Panc1 (cell line): ENCODE measurements around the gene PDE10A. TPM values are rescaled to one million over a fixed set of nuclear protein-coding genes. Genes with fewer than 3 reads are reported as not detected.

Experiments used
- ATAC-seq: fragments of 200-7000 bp; cut with Tn5 transposase; 2 replicates; pipeline ENCODE4 v1.9.1; 2020; ENCODE audit warnings: mild to moderate bottlenecking, moderate library complexity
- BruUV-seq: library from RNA; stranded (reverse); fragments of 400-500 nt; replicated peaks from 2 replicates; lab custom pipeline; 2021; lab: Mats Ljungman, UMichigan
- CTCF ChIA-PET: fragments of 300-600 bp; sonication (Branson Sonifier 250); formaldehyde crosslinking; loops from one replicate; lab custom pipeline; 2022; ENCODE audit warnings: antibody characterized with exemption; lab: Charles Lee
- POLR2A ChIA-PET: fragments of 300-600 bp; sonication (Branson Sonifier 250); formaldehyde crosslinking; loops from one replicate; lab custom pipeline; 2022; ENCODE audit warnings: antibody characterized with exemption; lab: Charles Lee
- DNase-seq: peaks from one replicate; pipeline ENCODE4 v3.0.0-alpha.2; 2010; ENCODE audit warnings: low read depth, low spot score
- H3K27ac ChIP-seq: 2 replicates; pipeline ENCODE4 v1.5.1; 2011; ENCODE audit warnings: mild to moderate bottlenecking, low read length, inconsistent platforms
- H3K27me3 ChIP-seq: fragments of 200-500 bp; sonication (Bioruptor generic); 2 replicates; pipeline ENCODE4 v1.6.0; 2014; ENCODE audit warnings: low read length, inconsistent platforms; ENCODE audit not compliant: control insufficient read depth, insufficient read depth
- H3K36me3 ChIP-seq: fragments of 200-500 bp; sonication (Bioruptor generic); 2 replicates; pipeline ENCODE4 v1.5.1; 2014; ENCODE audit warnings: inconsistent platforms, mild to moderate bottlenecking, low read length, moderate library complexity; ENCODE audit not compliant: control insufficient read depth, insufficient read depth
- H3K4me1 ChIP-seq: 2 replicates; pipeline ENCODE4 v1.5.1; 2011; ENCODE audit warnings: inconsistent platforms, mild to moderate bottlenecking, low read length, moderate library complexity; ENCODE audit not compliant: control insufficient read depth, insufficient read depth
- H3K4me3 ChIP-seq, 2 experiments: 2 replicates each; pipeline ENCODE4 v1.5.1; 2011 to 2012; ENCODE audit warnings: low read depth in 2 of 2, low read length in 2 of 2, mild to moderate bottlenecking in 2 of 2, inconsistent platforms in 1 of 2, moderate library complexity in 1 of 2
- H3K9me3 ChIP-seq: fragments of 200-500 bp; sonication (Bioruptor generic); 2 replicates; pipeline ENCODE4 v1.5.1; 2014; ENCODE audit warnings: low read depth, mild to moderate bottlenecking, inconsistent platforms, low read length, moderate library complexity; ENCODE audit not compliant: control insufficient read depth, insufficient read depth
- POLR2AphosphoS5 ChIP-seq: IDR thresholded peaks from 2 replicates; pipeline ENCODE4 v1.6.1; 2012; ENCODE audit warnings: mild to moderate bottlenecking, low read depth, low read length, moderate library complexity
- SIN3A ChIP-seq: IDR thresholded peaks from 2 replicates; pipeline ENCODE4 v1.6.1; 2012; ENCODE audit warnings: low read depth, mild to moderate bottlenecking, low read length, moderate library complexity, borderline replicate concordance; ENCODE audit not compliant: insufficient read depth
- TCF7L2 ChIP-seq: IDR thresholded peaks from 2 replicates; pipeline ENCODE4 v1.6.1; 2011; ENCODE audit warnings: mild to moderate bottlenecking, low read depth, low read length, inconsistent platforms
- in situ Hi-C: cut with HindIII; loops from 2 replicates; pipeline ENCODE4 v1.10.0; 2016; ENCODE audit warnings: low sequenced_read_pairs, low pct_unique_long_range_greater_than_20kb
- intact Hi-C: fragments of 100-400 bp; cut with micrococcal nuclease; formaldehyde crosslinking; loops from one replicate; pipeline ENCODE4 v1.10.0; 2022; ENCODE audit not compliant: unreplicated experiment
- total RNA-seq: library from RNA; stranded (reverse); gene quantifications from one replicate; pipeline ENCODE4 v1.2.1, GENCODE V29; 2021; ENCODE audit not compliant: unreplicated experiment
- TF ChIP-seq, protein P1 (sequence below), 2 experiments: IDR thresholded peaks; 2 replicates each; pipeline ENCODE4 v1.6.1; 2011 to 2012; ENCODE audit warnings: low read depth in 2 of 2, control low read depth in 1 of 2, low read length in 1 of 2, mild to moderate bottlenecking in 1 of 2, moderate library complexity in 1 of 2; ENCODE audit not compliant: insufficient read depth in 1 of 2
- TF ChIP-seq, protein P2 (sequence below): fragments of 450-650 bp; IDR thresholded peaks from 2 replicates; pipeline ENCODE4 v1.5.1; 2017; ENCODE audit warnings: mild to moderate bottlenecking

The PDE10A gene
- total RNA-seq, 1 experiment from 2014 or later: 27.8 TPM

- ChIA-PET CTCF (no interaction called here), POLR2A (interaction anchor here (0.6 kb wide), 2 partner anchors 27 to 693 kb away, joined by 3 read pairs; no protein-coding TSS in a partner anchor)
- H3K36me3 ChIP-seq: no peaks in the 10 kb centered on the region; the same call in 1 of the 2 replicates
- intact Hi-C loops: no loop called here
- H3K27ac ChIP-seq: no peak overlapping the region
- TF ChIP-seq, protein P1, sequence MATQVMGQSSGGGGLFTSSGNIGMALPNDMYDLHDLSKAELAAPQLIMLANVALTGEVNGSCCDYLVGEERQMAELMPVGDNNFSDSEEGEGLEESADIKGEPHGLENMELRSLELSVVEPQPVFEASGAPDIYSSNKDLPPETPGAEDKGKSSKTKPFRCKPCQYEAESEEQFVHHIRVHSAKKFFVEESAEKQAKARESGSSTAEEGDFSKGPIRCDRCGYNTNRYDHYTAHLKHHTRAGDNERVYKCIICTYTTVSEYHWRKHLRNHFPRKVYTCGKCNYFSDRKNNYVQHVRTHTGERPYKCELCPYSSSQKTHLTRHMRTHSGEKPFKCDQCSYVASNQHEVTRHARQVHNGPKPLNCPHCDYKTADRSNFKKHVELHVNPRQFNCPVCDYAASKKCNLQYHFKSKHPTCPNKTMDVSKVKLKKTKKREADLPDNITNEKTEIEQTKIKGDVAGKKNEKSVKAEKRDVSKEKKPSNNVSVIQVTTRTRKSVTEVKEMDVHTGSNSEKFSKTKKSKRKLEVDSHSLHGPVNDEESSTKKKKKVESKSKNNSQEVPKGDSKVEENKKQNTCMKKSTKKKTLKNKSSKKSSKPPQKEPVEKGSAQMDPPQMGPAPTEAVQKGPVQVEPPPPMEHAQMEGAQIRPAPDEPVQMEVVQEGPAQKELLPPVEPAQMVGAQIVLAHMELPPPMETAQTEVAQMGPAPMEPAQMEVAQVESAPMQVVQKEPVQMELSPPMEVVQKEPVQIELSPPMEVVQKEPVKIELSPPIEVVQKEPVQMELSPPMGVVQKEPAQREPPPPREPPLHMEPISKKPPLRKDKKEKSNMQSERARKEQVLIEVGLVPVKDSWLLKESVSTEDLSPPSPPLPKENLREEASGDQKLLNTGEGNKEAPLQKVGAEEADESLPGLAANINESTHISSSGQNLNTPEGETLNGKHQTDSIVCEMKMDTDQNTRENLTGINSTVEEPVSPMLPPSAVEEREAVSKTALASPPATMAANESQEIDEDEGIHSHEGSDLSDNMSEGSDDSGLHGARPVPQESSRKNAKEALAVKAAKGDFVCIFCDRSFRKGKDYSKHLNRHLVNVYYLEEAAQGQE (IDR thresholded peaks at IDR 0.05; ENCODE audit: insufficient read depth in 1 of 2, low read depth in 2 of 2, low read length in 1 of 2): no peak
- TF ChIP-seq POLR2AphosphoS5 (no peak), SIN3A (no peak), TCF7L2 (no peak)
- TF ChIP-seq, protein P2, sequence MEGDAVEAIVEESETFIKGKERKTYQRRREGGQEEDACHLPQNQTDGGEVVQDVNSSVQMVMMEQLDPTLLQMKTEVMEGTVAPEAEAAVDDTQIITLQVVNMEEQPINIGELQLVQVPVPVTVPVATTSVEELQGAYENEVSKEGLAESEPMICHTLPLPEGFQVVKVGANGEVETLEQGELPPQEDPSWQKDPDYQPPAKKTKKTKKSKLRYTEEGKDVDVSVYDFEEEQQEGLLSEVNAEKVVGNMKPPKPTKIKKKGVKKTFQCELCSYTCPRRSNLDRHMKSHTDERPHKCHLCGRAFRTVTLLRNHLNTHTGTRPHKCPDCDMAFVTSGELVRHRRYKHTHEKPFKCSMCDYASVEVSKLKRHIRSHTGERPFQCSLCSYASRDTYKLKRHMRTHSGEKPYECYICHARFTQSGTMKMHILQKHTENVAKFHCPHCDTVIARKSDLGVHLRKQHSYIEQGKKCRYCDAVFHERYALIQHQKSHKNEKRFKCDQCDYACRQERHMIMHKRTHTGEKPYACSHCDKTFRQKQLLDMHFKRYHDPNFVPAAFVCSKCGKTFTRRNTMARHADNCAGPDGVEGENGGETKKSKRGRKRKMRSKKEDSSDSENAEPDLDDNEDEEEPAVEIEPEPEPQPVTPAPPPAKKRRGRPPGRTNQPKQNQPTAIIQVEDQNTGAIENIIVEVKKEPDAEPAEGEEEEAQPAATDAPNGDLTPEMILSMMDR: no peak
- no TSS peak for BruUV-seq
- no peak overlapping the region for H3K4me3 ChIP-seq
- ATAC-seq (no peak), DNase-seq (no peak)
- in situ Hi-C loops: no loop called here
- H3K4me1 ChIP-seq: no peaks in the 10 kb centered on the region
- no peaks in the 10 kb centered on the region for H3K27me3 ChIP-seq
- no peaks in the 10 kb centered on the region for H3K9me3 ChIP-seq
Observed at GRCh38 chr6:165404296-165404695, 258.7 kb downstream of the PDE10A start.

GRCh38 chr6:165403006-165403595 lies 259.9 kb downstream of the PDE10A start:
- intact Hi-C loops (no loop called here), in situ Hi-C loops (no loop called here)
- ChIA-PET CTCF (no interaction called here), POLR2A (no interaction called here)
- no peaks in the 10 kb centered on the region; the same call in 1 of the 2 replicates for H3K36me3 ChIP-seq
- no TSS peak for BruUV-seq
- DNase-seq (no peak), ATAC-seq (no peak)
- no peak overlapping the region for H3K4me3 ChIP-seq
- H3K9me3 ChIP-seq: no peaks in the 10 kb centered on the region
- TF ChIP-seq TCF7L2 (no peak), POLR2AphosphoS5 (no peak), SIN3A (no peak)
- TF ChIP-seq, protein P1 (IDR thresholded peaks at IDR 0.05; ENCODE audit: insufficient read depth in 1 of 2, low read depth in 2 of 2, low read length in 1 of 2): no peak
- TF ChIP-seq, protein P2: no peak
- H3K4me1 ChIP-seq: no peaks in the 10 kb centered on the region
- no peak overlapping the region for H3K27ac ChIP-seq
- H3K27me3 ChIP-seq: no peaks in the 10 kb centered on the region
